ENCODE results near the gene DDX1. TPM values are rescaled to one million over a fixed set of nuclear protein-coding genes. Genes with fewer than 3 reads are reported as not detected.

Gene DDX1
- total RNA-seq, 1 experiment from 2014 or later, result 115 TPM

DNA sequence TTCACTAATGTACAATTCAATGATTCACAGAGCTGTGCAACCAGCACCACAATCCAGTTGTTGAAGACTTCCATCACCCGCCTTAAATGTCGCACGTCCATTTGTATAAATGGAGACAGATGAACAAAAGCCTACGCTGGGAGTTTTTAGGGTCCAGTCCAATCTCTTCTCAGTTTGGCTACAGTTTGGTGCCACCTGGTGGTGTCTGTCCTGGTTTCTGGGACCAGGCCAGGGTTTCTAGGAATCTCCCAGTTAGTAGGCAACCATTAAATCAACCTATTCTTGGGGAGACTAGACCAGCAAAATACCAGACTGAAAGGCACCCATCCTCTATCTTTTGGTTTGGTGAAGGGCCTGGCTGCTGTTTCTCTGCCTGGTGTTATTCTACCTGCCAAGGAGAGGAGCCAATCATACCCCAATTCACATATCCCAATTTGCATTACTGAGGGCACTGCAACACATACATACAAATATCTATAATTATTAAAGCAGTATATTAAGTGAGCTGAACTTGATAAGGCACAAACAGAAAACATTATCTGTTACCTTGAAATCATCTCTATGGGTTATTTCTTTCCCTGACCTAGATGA lies 3.2 kb upstream of the DDX1 start:
- peaks cover 13% of the 10 kb centered on the region for H3K4me1 Mint-ChIP-seq

DNA sequence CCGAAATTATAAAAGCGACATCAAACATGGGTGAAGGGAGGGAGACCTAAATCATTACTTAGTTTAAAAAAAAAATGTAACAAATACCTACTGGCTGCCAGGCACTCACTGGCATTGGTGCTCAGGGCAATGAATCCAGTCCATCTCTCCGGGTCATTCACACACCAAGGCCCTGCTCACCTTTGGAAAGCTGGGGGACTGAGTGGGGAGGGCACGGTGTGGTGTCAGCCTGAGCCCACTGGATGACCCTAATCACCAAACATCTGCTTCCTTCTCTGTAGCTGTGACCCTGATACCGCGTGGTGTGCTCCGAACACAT lies 336 bp upstream of the DDX1 start:
- no peaks in the 10 kb centered on the region for H3K9me3 Mint-ChIP-seq
- peaks cover 16% of the 10 kb centered on the region for H3K4me1 Mint-ChIP-seq
- ChIA-PET POLR2A (interaction anchor here (0.5 kb wide), 1 partner anchor 9 kb away, joined by 3 read pairs; no protein-coding TSS in a partner anchor), CTCF (interaction anchor here (1.0 kb wide), 1 partner anchor 14 kb away, joined by 5 read pairs; no protein-coding TSS in a partner anchor)
- H3K27ac Mint-ChIP-seq, result peak overlapping the region; percentile 29
- peak overlapping the region; percentile 87 for H3K4me3 Mint-ChIP-seq
- no peaks in the 10 kb centered on the region; the same call in 1 of the 2 replicates for H3K27me3 Mint-ChIP-seq (ENCODE audit: low read depth)
- no peak for TF ChIP-seq TEAD1 (CRISPR knock-in tag; IDR thresholded peaks at IDR 0.05)
- TF ChIP-seq, protein P1, sequence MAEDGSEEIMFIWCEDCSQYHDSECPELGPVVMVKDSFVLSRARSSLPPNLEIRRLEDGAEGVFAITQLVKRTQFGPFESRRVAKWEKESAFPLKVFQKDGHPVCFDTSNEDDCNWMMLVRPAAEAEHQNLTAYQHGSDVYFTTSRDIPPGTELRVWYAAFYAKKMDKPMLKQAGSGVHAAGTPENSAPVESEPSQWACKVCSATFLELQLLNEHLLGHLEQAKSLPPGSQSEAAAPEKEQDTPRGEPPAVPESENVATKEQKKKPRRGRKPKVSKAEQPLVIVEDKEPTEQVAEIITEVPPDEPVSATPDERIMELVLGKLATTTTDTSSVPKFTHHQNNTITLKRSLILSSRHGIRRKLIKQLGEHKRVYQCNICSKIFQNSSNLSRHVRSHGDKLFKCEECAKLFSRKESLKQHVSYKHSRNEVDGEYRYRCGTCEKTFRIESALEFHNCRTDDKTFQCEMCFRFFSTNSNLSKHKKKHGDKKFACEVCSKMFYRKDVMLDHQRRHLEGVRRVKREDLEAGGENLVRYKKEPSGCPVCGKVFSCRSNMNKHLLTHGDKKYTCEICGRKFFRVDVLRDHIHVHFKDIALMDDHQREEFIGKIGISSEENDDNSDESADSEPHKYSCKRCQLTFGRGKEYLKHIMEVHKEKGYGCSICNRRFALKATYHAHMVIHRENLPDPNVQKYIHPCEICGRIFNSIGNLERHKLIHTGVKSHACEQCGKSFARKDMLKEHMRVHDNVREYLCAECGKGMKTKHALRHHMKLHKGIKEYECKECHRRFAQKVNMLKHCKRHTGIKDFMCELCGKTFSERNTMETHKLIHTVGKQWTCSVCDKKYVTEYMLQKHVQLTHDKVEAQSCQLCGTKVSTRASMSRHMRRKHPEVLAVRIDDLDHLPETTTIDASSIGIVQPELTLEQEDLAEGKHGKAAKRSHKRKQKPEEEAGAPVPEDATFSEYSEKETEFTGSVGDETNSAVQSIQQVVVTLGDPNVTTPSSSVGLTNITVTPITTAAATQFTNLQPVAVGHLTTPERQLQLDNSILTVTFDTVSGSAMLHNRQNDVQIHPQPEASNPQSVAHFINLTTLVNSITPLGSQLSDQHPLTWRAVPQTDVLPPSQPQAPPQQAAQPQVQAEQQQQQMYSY (CRISPR knock-in tag; IDR thresholded peaks at IDR 0.05), result 0 out of 2 replicates have a peak, but pooled peaks have one; percentile 50
- H3K36me3 Mint-ChIP-seq, result peaks cover 16% of the 10 kb centered on the region
- ATAC-seq (peak; percentile 37; the same call in 1 of the 2 replicates), DNase-seq (ENCODE audit: low spot score) (no peak)

More for the DNA sequence above, 3.2 kb upstream of the DDX1 start:
- Mint-ChIP-seq H3K27me3 (ENCODE audit: low read depth) (peaks cover 4% of the 10 kb centered on the region; the same call in 1 of the 2 replicates), H3K27ac (no peak overlapping the region), H3K4me3 (no peak overlapping the region), H3K36me3 (no peaks in the 10 kb centered on the region), H3K9me3 (peaks cover 14% of the 10 kb centered on the region)
- DNase-seq (ENCODE audit: low spot score), result peak; percentile 62
- peak; percentile 13 for ATAC-seq
- TF ChIP-seq, protein P2, sequence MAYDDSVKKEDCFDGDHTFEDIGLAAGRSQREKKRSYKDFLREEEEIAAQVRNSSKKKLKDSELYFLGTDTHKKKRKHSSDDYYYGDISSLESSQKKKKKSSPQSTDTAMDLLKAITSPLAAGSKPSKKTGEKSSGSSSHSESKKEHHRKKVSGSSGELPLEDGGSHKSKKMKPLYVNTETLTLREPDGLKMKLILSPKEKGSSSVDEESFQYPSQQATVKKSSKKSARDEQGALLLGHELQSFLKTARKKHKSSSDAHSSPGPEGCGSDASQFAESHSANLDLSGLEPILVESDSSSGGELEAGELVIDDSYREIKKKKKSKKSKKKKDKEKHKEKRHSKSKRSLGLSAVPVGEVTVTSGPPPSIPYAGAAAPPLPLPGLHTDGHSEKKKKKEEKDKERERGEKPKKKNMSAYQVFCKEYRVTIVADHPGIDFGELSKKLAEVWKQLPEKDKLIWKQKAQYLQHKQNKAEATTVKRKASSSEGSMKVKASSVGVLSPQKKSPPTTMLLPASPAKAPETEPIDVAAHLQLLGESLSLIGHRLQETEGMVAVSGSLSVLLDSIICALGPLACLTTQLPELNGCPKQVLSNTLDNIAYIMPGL (CRISPR knock-in tag; IDR thresholded peaks at IDR 0.05), result no peak
- TF ChIP-seq, protein P3, sequence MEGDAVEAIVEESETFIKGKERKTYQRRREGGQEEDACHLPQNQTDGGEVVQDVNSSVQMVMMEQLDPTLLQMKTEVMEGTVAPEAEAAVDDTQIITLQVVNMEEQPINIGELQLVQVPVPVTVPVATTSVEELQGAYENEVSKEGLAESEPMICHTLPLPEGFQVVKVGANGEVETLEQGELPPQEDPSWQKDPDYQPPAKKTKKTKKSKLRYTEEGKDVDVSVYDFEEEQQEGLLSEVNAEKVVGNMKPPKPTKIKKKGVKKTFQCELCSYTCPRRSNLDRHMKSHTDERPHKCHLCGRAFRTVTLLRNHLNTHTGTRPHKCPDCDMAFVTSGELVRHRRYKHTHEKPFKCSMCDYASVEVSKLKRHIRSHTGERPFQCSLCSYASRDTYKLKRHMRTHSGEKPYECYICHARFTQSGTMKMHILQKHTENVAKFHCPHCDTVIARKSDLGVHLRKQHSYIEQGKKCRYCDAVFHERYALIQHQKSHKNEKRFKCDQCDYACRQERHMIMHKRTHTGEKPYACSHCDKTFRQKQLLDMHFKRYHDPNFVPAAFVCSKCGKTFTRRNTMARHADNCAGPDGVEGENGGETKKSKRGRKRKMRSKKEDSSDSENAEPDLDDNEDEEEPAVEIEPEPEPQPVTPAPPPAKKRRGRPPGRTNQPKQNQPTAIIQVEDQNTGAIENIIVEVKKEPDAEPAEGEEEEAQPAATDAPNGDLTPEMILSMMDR (IDR thresholded peaks at IDR 0.05), result peak; percentile 39; the same call in 1 of the 2 replicates
- TF ChIP-seq RELA (CRISPR knock-in tag; IDR thresholded peaks at IDR 0.05; ENCODE audit: borderline replicate concordance) (no peak), JAZF1 (CRISPR knock-in tag; IDR thresholded peaks at IDR 0.05) (no peak), PRRX2 (CRISPR knock-in tag; IDR thresholded peaks at IDR 0.05) (no peak)
- CTCF ChIA-PET, result interaction anchor here (0.8 to 3.6 kb wide), 3 partner anchors 11 to 630 kb away, joined by 3 to 21 read pairs (median 5); no protein-coding TSS in a partner anchor
- POLR2A ChIA-PET, result no interaction called here

DNA sequence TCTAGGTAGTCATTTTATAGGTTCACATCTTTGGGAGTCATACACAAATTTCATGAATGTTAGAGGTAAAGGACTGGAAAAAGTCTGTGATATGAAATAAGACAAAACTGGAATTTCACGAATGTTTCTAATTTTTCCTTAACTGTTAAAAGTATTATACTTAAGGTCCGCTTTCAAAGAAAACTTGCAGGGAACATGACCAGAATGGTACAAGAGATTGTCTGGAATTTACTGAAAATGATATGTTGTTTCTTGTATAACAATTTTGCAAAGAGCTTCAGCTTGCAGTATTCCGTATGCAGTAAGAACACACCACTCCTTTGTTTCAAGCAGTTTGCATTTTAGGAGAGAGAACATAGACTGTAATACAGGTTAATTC lies 1.6 kb downstream of the DDX1 start:
- no peak overlapping the region for H3K27ac Mint-ChIP-seq
- TF ChIP-seq, protein P4, sequence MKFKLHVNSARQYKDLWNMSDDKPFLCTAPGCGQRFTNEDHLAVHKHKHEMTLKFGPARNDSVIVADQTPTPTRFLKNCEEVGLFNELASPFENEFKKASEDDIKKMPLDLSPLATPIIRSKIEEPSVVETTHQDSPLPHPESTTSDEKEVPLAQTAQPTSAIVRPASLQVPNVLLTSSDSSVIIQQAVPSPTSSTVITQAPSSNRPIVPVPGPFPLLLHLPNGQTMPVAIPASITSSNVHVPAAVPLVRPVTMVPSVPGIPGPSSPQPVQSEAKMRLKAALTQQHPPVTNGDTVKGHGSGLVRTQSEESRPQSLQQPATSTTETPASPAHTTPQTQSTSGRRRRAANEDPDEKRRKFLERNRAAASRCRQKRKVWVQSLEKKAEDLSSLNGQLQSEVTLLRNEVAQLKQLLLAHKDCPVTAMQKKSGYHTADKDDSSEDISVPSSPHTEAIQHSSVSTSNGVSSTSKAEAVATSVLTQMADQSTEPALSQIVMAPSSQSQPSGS (CRISPR knock-in tag; IDR thresholded peaks at IDR 0.05; ENCODE audit: borderline replicate concordance, low read depth), result no peak
- no peak for TF ChIP-seq ZNF219 (CRISPR knock-in tag; IDR thresholded peaks at IDR 0.05; ENCODE audit: borderline replicate concordance)
- TF ChIP-seq, protein P5, sequence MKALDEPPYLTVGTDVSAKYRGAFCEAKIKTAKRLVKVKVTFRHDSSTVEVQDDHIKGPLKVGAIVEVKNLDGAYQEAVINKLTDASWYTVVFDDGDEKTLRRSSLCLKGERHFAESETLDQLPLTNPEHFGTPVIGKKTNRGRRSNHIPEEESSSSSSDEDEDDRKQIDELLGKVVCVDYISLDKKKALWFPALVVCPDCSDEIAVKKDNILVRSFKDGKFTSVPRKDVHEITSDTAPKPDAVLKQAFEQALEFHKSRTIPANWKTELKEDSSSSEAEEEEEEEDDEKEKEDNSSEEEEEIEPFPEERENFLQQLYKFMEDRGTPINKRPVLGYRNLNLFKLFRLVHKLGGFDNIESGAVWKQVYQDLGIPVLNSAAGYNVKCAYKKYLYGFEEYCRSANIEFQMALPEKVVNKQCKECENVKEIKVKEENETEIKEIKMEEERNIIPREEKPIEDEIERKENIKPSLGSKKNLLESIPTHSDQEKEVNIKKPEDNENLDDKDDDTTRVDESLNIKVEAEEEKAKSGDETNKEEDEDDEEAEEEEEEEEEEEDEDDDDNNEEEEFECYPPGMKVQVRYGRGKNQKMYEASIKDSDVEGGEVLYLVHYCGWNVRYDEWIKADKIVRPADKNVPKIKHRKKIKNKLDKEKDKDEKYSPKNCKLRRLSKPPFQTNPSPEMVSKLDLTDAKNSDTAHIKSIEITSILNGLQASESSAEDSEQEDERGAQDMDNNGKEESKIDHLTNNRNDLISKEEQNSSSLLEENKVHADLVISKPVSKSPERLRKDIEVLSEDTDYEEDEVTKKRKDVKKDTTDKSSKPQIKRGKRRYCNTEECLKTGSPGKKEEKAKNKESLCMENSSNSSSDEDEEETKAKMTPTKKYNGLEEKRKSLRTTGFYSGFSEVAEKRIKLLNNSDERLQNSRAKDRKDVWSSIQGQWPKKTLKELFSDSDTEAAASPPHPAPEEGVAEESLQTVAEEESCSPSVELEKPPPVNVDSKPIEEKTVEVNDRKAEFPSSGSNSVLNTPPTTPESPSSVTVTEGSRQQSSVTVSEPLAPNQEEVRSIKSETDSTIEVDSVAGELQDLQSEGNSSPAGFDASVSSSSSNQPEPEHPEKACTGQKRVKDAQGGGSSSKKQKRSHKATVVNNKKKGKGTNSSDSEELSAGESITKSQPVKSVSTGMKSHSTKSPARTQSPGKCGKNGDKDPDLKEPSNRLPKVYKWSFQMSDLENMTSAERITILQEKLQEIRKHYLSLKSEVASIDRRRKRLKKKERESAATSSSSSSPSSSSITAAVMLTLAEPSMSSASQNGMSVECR (CRISPR knock-in tag; IDR thresholded peaks at IDR 0.05; ENCODE audit: borderline replicate concordance), result no peak
- TF ChIP-seq RELA (CRISPR knock-in tag; IDR thresholded peaks at IDR 0.05; ENCODE audit: borderline replicate concordance), result no peak
- TF ChIP-seq FOXK1 (CRISPR knock-in tag; IDR thresholded peaks at IDR 0.05), result no peak
- no peak for TF ChIP-seq SOX15 (CRISPR knock-in tag; IDR thresholded peaks at IDR 0.05)
- no peak for TF ChIP-seq MXD4 (CRISPR knock-in tag; IDR thresholded peaks at IDR 0.05; ENCODE audit: borderline replicate concordance)
- TF ChIP-seq JUN (CRISPR knock-in tag; IDR thresholded peaks at IDR 0.05), result no peak
- TF ChIP-seq NR2C2 (CRISPR knock-in tag; IDR thresholded peaks at IDR 0.05), result no peak
- TF ChIP-seq ZNF317 (CRISPR knock-in tag; IDR thresholded peaks at IDR 0.05; ENCODE audit: borderline replicate concordance, low read depth), result no peak

More for the DNA sequence above, 1.6 kb downstream of the DDX1 start:
- Mint-ChIP-seq H3K9me3 (no peaks in the 10 kb centered on the region), H3K36me3 (peaks cover 29% of the 10 kb centered on the region), H3K4me1 (peaks cover 16% of the 10 kb centered on the region), H3K4me3 (peak overlapping the region; percentile 87), H3K27me3 (ENCODE audit: low read depth) (no peaks in the 10 kb centered on the region; the same call in 1 of the 2 replicates)
- no peak for ATAC-seq
- ChIA-PET POLR2A (no interaction called here), CTCF (no interaction called here)
- no peak for DNase-seq (ENCODE audit: low spot score)

Data from WTC11 (cell line).